Uterus (tissue), 4 donors: Measurements from ENCODE around the gene CERS6. TPM values are rescaled to one million over a fixed set of nuclear protein-coding genes. Genes with fewer than 3 reads are reported as not detected.

Experiments
- DNase-seq, 2 donors: peaks; one replicate each; pipeline ENCODE4 v3.0.0-alpha.2; 2019 to 2020
- H3K27ac ChIP-seq, 2 donors: fragments of 200-600 bp; sonication (generic); 1 replicate in 1 of 2; 2 replicates in 1 of 2; pipeline ENCODE4 v1.5.1; 2016 to 2018
- H3K27me3 ChIP-seq, 2 donors: fragments of 200-600 bp; sonication (generic); one replicate each; pipeline ENCODE4 v1.5.1; 2018 to 2019; ENCODE audit warnings: control low read depth in 1 of 2
- H3K36me3 ChIP-seq, 2 donors: fragments of 200-600 bp; sonication (generic); one replicate each; pipeline ENCODE4 v1.5.1; 2019; ENCODE audit warnings: control low read depth in 1 of 2
- H3K4me1 ChIP-seq, 2 donors: fragments of 200-600 bp; sonication (generic); one replicate each; pipeline ENCODE4 v1.5.1; 2018 to 2019; ENCODE audit warnings: control low read depth in 1 of 2
- H3K4me3 ChIP-seq, 2 donors: fragments of 200-600 bp; sonication (generic); 1 replicate in 1 of 2; 2 replicates in 1 of 2; pipeline ENCODE4 v1.5.1; 2018 to 2019; ENCODE audit warnings: mild to moderate bottlenecking in 1 of 2
- H3K9me3 ChIP-seq, 2 donors: fragments of 200-600 bp; sonication (generic); one replicate each; pipeline ENCODE4 v1.5.1; 2019; ENCODE audit warnings: control low read depth in 1 of 2
- CTCF ChIP-seq, 4 experiments: fragments of 200-600 bp in 2 of 4; fragments of 450-650 bp in 2 of 4; sonication (generic) in 2 of 4; IDR thresholded peaks; one replicate each; pipeline ENCODE4 v1.5.1; 2016 to 2019; ENCODE audit warnings: antibody characterized with exemption in 4 of 4, mild to moderate bottlenecking in 2 of 4, moderate library complexity in 1 of 4
- POLR2A ChIP-seq, 2 donors: fragments of 450-650 bp; IDR thresholded peaks; one replicate each; pipeline ENCODE4 v1.6.1; 2016; ENCODE audit warnings: antibody characterized with exemption in 2 of 2, mild to moderate bottlenecking in 1 of 2, moderate library complexity in 1 of 2
- intact Hi-C: fragments of 100-400 bp; cut with DNase I; formaldehyde crosslinking; loops from one replicate; pipeline ENCODE4 v1.15.1; 2023; ENCODE audit warnings: low total_unique reads
- total RNA-seq, 4 donors: library from RNA; depleted of rRNA in 3 of 4; stranded (reverse); fragments of >200 nt in 3 of 4; gene quantifications; one replicate each; pipeline versions ENCODE4 v1.1.0 to v1.2.4, GENCODE V29; 2014 to 2023
- donor health status: DM: yes; HTN: yes; CAD: no.

The CERS6 gene
- total RNA-seq, 4 donors from 2014 or later = 20.0 to 47.2 (median 26.6) TPM

- TF ChIP-seq POLR2A (IDR thresholded peaks at IDR 0.05) (no peak), CTCF (IDR thresholded peaks at IDR 0.05) (no peak)
- no peaks in the 10 kb centered on the region for H3K4me1 ChIP-seq
- intact Hi-C loops = no loop called here
- H3K27me3 ChIP-seq = no peaks in the 10 kb centered on the region
- no peaks in the 10 kb centered on the region for H3K9me3 ChIP-seq
- no peak overlapping the region for H3K4me3 ChIP-seq
- no peak overlapping the region for H3K27ac ChIP-seq
- DNase-seq = no peak
- H3K36me3 ChIP-seq = no peaks in the 10 kb centered on the region
Measured at GRCh38 chr2:168596881-168597655, 141.0 kb downstream of the CERS6 start.

- Histone ChIP-seq H3K4me3 (no peak overlapping the region), H3K36me3 (no peaks in the 10 kb centered on the region), H3K27ac (no peak overlapping the region), H3K9me3 (no peaks in the 10 kb centered on the region), H3K4me1 (no peaks in the 10 kb centered on the region), H3K27me3 (no peaks in the 10 kb centered on the region)
- no peak for DNase-seq
- TF ChIP-seq POLR2A (IDR thresholded peaks at IDR 0.05) (no peak), CTCF (IDR thresholded peaks at IDR 0.05) (no peak)
- intact Hi-C loops = no loop called here
Measured at GRCh38 chr2:168599738-168600137, 143.7 kb downstream of the CERS6 start.

GRCh38 chr2:168600949-168601348 is 144.9 kb downstream of the CERS6 start:
- H3K4me3 ChIP-seq = no peak overlapping the region

GRCh38 chr2:168601741-168602140 is 145.7 kb downstream of the CERS6 start:
- intact Hi-C loops = no loop called here
- no peaks in the 10 kb centered on the region for H3K36me3 ChIP-seq
- no peak for DNase-seq

More at GRCh38 chr2:168600949-168601348, 144.9 kb downstream of the CERS6 start:
- intact Hi-C loops = no loop called here
- H3K36me3 ChIP-seq = no peaks in the 10 kb centered on the region
- no peak for DNase-seq
- no peaks in the 10 kb centered on the region for H3K4me1 ChIP-seq
- no peak overlapping the region for H3K27ac ChIP-seq
- TF ChIP-seq POLR2A (IDR thresholded peaks at IDR 0.05) (no peak), CTCF (IDR thresholded peaks at IDR 0.05) (no peak)
- H3K9me3 ChIP-seq = peaks cover 0 to 8% of the 10 kb centered on the region in 2 donors
- no peaks in the 10 kb centered on the region for H3K27me3 ChIP-seq

More at GRCh38 chr2:168601741-168602140, 145.7 kb downstream of the CERS6 start:
- H3K27me3 ChIP-seq = no peaks in the 10 kb centered on the region
- H3K4me3 ChIP-seq = no peak overlapping the region
- TF ChIP-seq CTCF (IDR thresholded peaks at IDR 0.05) (no peak), POLR2A (IDR thresholded peaks at IDR 0.05) (no peak)
- no peak overlapping the region for H3K27ac ChIP-seq
- no peaks in the 10 kb centered on the region for H3K4me1 ChIP-seq
- peaks cover 0 to 8% of the 10 kb centered on the region in 2 donors for H3K9me3 ChIP-seq
